VCaP (cell line): Measurements from ENCODE around the gene MYL12B.
A peak's percentile ranks its signal among the peaks of the same experiment; 100 is the strongest.

ENCODE experiments used
- H3K27ac ChIP-seq: fragments of 450-650 bp; 2 replicates; pipeline ENCODE4 v1.5.1; 2017
- TF ChIP-seq, protein P1 (sequence below): fragments of 450-650 bp; conservative IDR thresholded peaks from 2 replicates; pipeline ENCODE4 v1.5.1; 2017; ENCODE audit warnings: mild to moderate bottlenecking, moderate library complexity

The MYL12B gene

DNA sequence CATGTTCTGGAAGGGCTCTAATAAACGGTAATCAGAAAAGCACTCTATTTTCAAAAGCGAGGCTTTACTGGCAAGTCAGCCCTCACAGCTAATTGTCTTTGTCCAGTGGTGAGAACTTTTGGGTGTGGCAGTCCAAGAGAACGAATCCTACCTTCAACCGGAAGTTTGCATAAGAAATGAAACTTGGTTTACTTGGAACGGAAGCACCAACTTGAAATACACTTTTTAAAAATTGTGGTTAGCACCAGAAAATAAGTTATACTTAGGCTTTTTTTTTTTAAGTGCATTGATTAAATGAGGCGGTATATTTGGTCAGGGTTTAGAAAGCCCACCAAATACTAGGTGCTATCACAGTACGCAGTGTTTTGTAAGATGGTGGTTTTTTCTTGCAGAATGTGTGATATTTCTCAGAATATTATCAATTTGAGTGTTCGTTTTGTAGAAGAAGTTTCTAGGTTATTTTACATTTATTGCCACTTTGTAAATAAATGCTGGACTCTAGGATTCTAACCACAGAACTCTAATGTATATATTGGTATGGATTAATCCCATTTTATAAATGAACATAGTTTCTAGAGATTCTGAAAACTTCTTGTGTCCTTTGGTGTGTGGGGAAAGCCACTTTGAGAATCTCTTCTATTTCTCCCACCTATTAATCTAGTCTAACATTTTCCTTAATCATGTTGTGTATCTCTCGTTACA is 13.1 kb upstream of the MYL12B start:
- H3K27ac ChIP-seq: peak overlapping the region; percentile 96
- TF ChIP-seq, protein P1, sequence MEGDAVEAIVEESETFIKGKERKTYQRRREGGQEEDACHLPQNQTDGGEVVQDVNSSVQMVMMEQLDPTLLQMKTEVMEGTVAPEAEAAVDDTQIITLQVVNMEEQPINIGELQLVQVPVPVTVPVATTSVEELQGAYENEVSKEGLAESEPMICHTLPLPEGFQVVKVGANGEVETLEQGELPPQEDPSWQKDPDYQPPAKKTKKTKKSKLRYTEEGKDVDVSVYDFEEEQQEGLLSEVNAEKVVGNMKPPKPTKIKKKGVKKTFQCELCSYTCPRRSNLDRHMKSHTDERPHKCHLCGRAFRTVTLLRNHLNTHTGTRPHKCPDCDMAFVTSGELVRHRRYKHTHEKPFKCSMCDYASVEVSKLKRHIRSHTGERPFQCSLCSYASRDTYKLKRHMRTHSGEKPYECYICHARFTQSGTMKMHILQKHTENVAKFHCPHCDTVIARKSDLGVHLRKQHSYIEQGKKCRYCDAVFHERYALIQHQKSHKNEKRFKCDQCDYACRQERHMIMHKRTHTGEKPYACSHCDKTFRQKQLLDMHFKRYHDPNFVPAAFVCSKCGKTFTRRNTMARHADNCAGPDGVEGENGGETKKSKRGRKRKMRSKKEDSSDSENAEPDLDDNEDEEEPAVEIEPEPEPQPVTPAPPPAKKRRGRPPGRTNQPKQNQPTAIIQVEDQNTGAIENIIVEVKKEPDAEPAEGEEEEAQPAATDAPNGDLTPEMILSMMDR: no peak

DNA sequence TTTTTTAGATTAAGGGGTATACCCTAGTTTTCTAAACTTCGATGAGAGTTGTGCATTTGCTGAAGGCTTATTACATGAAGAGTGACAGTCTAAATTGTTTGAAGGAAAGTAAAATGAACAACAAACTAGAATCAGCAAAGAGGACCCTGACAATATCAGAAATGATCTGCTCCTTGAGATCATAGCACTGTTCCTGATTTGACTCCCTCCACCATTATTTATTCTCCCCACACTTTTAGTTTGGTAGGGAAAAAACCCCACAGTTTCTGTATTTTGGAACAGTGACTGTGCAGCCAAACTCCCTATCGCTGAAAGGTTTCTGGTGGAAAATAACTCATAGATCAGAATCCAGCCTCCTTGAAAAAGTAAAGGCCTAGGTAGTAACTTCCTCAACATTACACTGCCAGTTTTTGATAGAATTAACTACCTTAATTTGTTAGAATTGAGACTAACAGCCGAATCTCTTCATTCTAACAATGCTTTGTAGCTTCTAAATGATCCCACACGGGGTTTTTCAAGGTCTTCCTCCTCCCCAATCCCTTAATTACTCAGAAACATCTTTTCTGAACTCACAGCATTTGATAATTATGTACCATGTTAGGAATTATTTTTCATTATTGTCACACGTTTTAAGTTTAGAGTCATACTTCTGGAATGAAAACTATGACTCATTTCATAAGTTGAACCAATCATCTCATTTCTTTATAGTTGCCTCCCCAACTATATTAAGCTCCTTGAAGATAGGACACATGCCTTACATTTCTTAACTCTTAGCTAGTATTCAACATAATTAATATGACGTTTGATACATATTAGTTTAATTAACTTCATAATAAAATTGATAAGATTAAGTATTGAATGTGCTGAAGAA is 11.5 kb upstream of the MYL12B start:
- no peak overlapping the region for H3K27ac ChIP-seq
- TF ChIP-seq, protein P1: no peak

DNA sequence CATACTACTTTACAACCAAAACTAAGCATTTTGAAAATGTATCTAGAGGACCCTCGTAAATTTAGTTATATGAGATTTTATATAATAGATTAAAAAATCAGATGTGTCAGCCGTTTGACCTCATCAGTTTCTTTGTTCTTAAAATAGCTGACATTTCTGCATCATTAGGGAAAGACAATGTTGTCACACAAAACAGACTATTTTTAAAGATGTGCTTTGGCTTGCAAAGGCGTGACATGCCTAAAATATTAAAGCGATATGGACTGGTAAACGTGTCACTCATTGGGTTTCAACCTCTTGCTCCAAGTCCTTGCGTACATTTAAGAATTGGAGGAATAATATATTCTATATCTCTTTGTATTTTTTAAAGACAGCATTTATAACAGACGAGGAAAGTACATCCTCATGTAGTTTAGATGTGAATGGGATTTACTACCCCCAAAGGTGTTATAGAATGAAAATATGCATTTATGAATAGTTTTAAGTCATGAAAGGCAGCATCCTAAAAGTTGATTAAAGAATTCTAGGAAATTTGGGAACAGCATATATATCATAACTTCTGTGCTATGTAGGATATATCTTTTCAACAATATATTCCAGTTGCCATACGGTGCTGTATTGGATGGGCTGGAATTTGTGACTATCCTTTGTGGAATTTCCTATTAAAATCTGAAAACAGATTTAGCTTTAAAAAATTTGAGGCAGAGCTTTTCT is 10.5 kb upstream of the MYL12B start:
- TF ChIP-seq, protein P1: no peak
- H3K27ac ChIP-seq: no peak overlapping the region

DNA sequence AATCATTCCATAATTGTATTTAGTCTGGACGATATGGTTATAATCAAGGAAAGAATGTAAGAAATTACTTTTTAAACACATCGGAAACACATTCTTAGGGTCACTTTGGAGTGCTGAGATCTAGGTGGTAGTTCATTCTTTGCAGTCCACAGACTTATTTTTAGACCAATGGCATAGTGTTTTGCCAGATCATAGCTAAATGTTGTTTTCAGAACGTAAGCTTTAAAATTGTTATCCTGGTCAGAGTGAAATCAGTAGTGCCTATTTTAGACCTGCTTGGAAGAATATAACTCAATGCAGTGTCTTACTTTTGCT is 10.0 kb upstream of the MYL12B start:
- TF ChIP-seq, protein P1: no peak
- H3K27ac ChIP-seq: no peak overlapping the region

DNA sequence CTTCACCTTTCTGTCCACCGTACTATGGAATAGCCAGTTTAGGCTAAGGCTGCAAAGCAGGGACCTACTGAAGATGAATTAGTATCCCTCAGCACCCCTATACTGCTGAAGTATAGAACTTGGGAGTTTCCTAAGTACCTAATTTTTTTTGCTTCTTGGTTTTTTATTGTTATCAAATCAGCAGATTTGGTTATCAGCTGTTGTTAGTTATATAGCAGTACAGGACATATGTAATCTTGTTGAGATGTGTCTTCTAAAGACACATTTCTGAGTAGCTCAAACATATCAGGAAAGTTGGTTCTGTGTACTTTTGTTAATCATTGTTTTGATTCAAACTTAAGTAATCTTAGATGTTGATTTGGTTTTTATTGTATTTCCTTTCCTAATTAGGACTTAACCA is 9.1 kb upstream of the MYL12B start:
- no peak overlapping the region for H3K27ac ChIP-seq
- TF ChIP-seq, protein P1: no peak

DNA sequence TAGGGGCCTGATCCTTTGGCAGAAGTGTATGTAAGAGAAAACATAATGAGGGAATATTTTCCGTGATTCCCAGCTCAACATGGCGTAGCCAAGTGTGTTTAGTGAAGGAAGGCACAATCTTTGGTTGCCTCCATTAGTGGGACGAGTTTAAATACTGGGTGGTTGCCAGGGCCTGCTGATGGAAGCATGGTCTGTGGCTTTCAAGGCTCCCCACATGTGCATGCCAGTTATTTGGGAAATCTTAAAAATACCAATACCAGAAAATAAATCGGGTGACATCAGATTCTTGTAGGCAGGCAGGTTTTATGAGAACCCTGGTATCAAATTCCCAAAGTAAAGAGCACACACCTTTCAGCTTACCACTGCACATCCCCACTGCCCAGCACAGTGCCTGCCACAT is 7.2 kb upstream of the MYL12B start:
- H3K27ac ChIP-seq: peak overlapping the region; percentile 46
- TF ChIP-seq, protein P1: no peak

DNA sequence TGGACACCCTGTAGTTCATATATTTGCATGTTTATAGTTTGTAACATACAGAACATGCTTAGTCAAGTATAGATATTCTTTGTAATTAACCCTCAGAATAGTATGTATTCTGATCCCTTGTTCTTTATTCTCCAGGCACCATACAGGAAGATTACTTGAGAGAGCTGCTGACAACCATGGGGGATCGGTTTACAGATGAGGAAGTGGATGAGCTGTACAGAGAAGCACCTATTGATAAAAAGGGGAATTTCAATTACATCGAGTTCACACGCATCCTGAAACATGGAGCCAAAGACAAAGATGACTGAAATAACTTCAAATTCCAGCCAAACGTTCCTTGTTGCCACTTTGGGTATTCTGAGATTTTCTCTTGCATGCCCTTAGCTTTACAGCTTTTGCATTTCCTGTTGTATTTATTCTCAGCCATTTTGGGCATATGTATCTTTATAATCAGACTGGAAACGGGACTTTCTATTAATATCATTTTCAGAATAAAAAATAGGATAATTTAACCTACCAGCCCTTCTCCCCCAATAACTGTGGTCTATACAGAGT is 6.2 kb upstream of the MYL12B start:
- peak overlapping the region; percentile 46; the same call in 1 of the 2 replicates for H3K27ac ChIP-seq
- TF ChIP-seq, protein P1: no peak
